SK-N-MC (cell line): ENCODE data around the gene RIN3.

ENCODE experiments used
- EZH2 ChIP-seq: fragments of 200-600 bp; sonication (generic); IDR thresholded peaks from one replicate; pipeline ENCODE4 v1.6.1; 2017; ENCODE audit warnings: antibody characterized with exemption
- FOXP2 ChIP-seq: optimal IDR thresholded peaks from 2 replicates; pipeline ENCODE3; 2011; ENCODE audit warnings: mild to moderate bottlenecking, moderate library complexity; ENCODE audit not compliant: insufficient read depth; ENCODE audit errors: extremely low read length, control extremely low read depth
- POLR2AphosphoS5 ChIP-seq: IDR thresholded peaks from 2 replicates; pipeline ENCODE4 v1.6.1; 2012; ENCODE audit warnings: mild to moderate bottlenecking, low read depth, low read length, borderline replicate concordance

GRCh38 chr14:92529903-92530302 lies 16.3 kb downstream of the RIN3 start:
- TF ChIP-seq FOXP2 (no peak), EZH2 (no peak), POLR2AphosphoS5 (no peak)
